Stimulated activated CD4-positive, alpha-beta T cell treated with anti-CD3 and anti-CD28 coated beads, Interleukin-4, amount 100 ng/mL, for 1 hour (primary cell): Measurements from ENCODE around the gene WSB2.
"Not testable (repeated sequence)": the region's sequence is repeated elsewhere in the genome, so short reads cannot be mapped to it uniquely, and the experiment has no call there.

Experiments used
- DNase-seq: peaks from one replicate; pipeline ENCODE4 v3.0.0-alpha.2; 2020

The WSB2 gene

DNA sequence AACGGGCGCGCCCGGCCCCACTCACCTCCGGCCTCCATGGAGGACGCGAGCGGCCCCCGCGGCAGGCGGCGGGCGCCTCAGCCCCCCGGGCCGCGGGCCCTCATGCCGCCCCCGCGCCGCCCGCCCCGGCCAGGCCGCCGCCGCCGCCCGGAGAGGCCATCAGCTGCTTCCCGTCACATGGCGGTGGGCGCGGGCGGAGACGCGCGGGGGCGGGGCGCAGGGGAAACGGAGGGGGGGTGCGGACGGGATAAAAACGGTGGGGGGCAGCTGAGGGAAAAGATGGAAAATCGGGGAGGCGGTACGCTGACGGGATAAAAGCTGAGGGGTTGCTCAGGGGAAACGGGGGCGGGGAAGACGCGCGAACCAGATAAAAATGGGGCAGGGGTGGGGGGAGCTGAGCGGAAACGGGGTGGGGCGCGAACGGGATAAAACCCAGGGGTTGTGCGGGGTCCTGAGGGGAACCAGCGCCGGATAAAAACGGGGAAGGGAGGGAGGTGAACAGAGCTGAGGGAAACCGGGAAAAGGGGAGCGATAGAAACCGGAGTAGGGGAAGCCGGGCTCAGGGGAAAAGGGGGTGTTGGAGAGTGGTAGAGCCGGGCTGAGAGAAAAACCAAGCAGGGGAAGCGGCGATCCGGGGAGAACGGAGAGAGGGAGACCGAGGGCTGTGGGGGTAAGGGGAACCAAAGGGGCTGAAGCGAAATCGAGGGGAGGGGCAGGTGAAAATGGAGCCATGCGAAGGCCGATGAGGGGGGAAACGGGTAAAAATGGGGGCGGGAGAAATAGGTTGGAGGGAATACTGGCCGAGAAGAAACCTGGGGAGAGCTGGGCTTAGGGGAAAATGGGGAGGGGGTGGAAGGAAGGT, at the start of gene WSB2:
Gene WSB2 (minus strand): TSS at position 169 of the 862 bp plus-strand sequence. CDS start 131 bp downstream, at position 38.
- DNase-seq = peak; percentile 62

DNA sequence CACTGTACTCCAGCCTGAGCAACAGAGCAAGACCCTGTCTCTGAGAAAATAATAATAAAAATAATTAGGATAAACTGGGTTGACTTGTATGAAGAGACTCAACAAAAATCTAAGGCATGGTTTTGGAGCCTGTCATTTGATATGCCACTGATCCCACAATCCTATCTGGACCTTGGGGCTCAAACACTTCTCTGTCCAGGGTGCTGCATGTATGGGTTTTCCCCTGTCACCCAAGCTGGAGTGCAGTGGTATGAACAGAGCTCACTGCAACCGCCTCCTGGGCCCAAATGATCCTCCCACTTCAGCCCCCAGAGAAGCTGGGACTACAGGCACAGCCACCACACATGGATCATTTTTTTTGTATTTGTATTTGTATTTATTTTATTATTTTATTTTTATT, 48.1 kb upstream of the WSB2 start:
- no peak for DNase-seq

DNA sequence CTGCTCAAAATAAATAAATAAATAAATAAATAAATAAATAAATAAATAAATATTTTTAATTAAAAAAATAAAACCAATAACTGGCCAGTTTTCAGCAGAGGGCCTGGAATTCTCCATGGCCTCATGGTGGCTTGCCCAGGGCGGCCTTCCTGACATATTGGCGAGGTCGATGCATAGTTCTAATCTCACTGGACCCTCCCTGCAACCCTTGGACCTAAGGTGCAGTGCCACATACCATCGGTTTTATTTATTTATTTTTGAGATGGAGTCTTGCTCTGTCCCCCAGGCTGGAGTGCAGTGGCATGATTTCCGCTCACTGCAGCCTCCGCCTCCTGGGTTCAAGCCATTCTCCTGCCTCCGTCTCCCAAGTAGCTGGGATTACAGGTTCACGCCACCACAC, 46.7 kb upstream of the WSB2 start:
- no peak for DNase-seq

DNA sequence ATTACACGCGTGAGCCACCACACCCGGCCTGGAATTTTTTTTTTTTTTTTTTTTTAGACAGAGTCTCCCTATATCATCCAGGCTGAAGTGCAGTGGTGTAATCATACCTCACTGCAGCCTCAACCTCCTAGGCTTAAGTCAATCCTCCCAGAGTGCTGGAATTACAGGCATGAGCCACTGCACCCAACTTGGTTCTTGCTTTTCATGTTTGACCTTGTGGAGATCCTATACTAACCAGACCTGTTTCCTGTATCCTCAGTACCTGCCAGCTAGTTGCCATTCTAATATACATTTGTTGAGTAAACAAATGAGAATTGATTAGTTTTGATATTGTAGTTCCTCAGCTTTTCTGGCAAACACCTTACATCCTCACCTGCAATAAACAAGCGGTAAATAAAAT, 46.0 kb upstream of the WSB2 start:
- DNase-seq = no peak

DNA sequence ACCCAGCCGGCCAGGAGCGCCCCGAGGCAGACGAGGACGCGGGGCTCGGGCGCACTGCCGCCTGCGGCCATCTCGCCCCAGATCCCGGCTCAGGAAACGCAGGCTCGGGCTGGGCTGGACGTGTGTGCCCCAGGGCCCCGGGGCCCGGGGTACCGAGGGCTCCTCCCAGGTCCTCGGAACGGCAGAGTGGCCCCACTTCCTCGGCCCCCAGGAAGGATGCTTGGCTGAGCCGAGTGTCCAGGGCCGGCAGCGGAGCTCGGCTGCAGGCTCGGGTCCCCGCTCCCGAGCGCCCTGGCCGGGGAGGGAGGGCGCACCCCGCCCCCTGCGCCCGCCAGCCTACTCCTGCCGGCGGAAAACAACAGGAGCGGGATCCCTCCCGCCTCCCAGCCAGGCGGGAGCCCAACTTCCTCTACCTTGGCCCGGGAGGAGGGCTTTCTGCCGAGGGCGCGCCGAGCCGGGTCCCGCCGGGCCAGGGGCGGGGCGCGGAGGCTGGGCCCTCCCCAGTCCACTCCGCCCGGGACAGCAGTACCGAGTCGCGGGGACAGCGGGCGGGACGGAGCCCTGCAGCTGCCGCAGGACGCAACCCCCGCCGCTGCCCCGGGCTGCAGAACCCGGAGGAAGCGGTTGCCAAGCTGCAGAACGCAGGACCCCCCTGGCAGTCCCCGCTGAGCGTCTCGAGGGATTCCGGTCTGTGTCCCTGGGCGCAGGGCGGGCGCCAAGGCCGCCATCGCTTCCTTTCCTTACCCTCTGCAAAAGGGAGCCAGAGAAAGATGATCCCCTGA, 42.8 kb upstream of the WSB2 start, which contains the start of gene VSIG10:
Gene VSIG10 (minus strand): TSS at position 411 of the 782 bp plus-strand sequence. CDS start 340 bp downstream, at position 71.
- peak; percentile 16 for DNase-seq

DNA sequence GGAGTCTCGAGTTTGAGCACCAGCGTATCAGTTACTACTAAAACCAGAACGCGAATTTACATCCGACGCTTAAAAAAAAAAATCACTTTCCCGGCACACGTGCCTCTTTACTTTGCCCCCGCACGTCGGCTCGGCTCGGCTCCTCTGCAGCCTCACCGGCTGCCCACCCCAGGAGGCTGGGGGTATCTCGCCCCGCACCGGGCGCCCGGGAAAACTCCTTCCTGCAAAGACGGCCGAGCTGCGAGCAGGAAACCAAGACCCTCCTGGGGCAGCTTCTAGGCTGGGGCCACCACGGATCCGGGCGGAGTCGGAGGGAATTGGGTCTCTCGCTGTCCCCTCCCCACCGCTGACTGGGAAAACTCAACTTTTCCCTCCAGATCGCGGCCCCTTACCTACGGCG, 42.2 kb upstream of the WSB2 start:
- peak; percentile 7 for DNase-seq

GRCh38 chr12:118102609-118103008, 41.6 kb upstream of the WSB2 start:
- no peak for DNase-seq

- DNase-seq = no peak
Measured at GRCh38 chr12:118102070-118102469, 41.1 kb upstream of the WSB2 start.

- no peak for DNase-seq
Measured at GRCh38 chr12:118101051-118101450, 40.1 kb upstream of the WSB2 start.

DNA sequence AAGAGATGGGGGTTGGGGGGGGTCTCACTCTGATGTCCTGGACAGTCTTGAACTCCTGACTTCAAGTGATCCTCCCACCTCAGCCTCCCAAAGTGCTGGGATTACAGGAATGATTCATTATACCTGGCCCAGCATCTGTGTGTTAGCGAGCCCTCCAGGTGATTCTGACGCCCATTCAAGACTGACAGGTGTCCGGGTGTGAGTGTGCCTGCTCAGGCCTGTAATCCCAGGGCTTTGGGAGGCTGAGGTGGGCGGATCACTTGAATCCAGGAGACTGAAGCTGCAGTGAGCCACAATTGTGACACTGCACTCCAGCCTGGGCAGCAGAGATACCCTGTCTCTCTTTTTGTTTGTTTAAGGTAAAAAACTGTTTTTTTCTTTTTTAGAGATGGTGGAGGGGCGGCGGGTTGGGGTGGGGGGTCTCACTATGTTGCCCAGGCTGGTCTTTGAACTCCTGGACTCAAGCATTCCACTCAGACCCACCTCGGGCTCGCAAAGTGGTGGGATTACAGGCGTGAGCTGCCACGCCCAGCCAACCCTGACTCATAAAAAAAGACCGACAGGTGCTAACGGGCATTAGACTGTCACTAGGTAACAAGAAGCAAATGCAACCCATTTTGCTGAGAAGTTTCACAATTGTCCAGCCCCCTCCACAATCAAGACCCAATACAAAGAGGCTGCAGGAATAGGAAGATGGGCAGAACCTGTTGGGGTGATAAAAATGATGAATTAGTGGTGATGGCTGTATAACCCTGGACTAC, 38.1 kb upstream of the WSB2 start:
- DNase-seq = no peak

- DNase-seq = no peak
Measured at GRCh38 chr12:118098401-118098800, 37.4 kb upstream of the WSB2 start.

GRCh38 chr12:118094039-118094438, 33.1 kb upstream of the WSB2 start:
- no peak for DNase-seq

GRCh38 chr12:118089782-118090181, 28.8 kb upstream of the WSB2 start:
- DNase-seq = no peak

- DNase-seq = no peak
Measured at GRCh38 chr12:118082161-118082560, 21.2 kb upstream of the WSB2 start.

DNA sequence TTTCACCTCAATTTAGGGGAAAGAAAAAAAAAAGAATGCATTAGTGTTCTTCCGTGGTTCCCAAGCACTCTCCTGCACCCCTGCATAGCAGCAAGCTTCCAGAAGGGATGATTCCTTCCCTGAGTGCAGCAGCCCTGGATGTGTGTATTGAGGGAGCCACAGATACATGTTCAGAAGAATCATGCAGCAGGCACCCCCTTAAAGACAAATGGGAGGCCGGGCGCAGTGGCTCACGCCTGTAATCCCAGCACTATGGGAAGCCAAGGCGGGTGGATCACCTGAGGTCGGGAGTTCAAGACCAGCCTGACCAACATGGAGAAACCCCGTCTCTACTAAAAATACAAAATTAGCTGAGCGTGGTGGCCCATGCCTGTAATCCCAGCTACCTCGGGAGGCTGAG, 20.5 kb upstream of the WSB2 start:
- not testable (repeated sequence) for DNase-seq

GRCh38 chr12:118073768-118074167, 12.8 kb upstream of the WSB2 start:
- no peak for DNase-seq

DNA sequence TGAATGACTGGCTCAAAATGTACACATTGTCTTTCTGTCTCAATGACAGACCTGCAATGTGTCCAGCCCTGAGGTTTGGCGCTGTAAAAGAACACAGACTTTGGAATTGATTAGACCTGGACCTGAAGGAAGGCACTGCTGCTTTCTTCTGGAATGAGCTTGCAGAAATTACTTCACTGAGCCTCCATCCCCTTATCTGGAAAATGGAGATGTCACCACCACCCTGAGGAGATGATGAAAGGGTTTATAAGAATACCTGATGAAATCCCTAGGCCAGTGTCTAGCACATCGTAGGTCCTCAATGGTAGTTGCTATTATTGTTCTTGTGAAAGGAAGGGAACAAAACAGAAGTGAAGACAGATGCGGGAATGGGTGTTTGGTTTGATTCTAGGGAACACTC, 9.7 kb upstream of the WSB2 start:
- DNase-seq = no peak

DNA sequence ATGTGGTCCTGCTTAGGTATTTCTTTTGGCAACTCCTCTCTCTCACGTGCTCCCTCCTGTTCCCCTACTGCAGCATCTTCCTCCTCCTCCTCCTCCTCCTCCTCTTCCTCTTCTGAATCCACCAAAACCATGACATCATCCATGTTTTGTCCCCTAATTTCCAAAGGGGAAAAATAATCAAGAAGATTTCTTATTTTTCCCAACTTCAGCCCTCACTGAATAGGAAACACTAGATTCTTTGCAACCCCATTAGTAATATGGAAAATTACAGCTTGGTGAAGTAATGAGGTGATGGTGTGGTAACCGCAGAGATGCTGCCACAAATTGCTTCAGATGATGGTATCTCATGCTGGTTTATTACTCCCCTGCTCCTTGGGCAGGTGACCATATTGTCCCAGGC, 7.5 kb upstream of the WSB2 start:
- DNase-seq = no peak

GRCh38 chr12:118065380-118065779, 4.4 kb upstream of the WSB2 start:
- no peak for DNase-seq

DNA sequence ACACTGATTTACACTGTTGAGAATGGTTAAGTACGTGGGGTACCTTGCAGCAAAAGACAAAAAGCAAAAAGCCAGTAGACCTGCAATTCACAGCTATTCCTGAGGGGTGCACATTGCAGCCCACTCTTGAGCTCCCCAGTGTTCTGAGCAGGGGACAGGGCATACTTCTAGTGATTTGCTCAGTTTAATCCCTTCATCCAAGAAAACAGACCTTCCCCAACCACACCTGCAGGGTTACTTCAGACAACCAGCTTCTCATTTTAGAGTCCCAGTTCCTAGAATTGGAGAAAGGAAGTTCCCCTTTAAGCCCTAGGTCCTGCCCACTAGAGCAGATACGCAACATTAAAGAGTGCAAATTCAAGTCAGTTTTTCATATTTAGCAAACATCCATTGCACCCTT, 3.6 kb upstream of the WSB2 start:
- DNase-seq = no peak

- DNase-seq = no peak
Measured at GRCh38 chr12:118063576-118064391, 2.8 kb upstream of the WSB2 start.
